ENCODE results near the gene GALR1.

- TF ChIP-seq, protein P1, sequence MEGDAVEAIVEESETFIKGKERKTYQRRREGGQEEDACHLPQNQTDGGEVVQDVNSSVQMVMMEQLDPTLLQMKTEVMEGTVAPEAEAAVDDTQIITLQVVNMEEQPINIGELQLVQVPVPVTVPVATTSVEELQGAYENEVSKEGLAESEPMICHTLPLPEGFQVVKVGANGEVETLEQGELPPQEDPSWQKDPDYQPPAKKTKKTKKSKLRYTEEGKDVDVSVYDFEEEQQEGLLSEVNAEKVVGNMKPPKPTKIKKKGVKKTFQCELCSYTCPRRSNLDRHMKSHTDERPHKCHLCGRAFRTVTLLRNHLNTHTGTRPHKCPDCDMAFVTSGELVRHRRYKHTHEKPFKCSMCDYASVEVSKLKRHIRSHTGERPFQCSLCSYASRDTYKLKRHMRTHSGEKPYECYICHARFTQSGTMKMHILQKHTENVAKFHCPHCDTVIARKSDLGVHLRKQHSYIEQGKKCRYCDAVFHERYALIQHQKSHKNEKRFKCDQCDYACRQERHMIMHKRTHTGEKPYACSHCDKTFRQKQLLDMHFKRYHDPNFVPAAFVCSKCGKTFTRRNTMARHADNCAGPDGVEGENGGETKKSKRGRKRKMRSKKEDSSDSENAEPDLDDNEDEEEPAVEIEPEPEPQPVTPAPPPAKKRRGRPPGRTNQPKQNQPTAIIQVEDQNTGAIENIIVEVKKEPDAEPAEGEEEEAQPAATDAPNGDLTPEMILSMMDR (conservative IDR thresholded peaks at IDR 0.05; ENCODE audit: low read length) = no peak
- no peak for TF ChIP-seq EZH2phosphoT487 (IDR thresholded peaks at IDR 0.05; ENCODE audit: borderline replicate concordance)
Observed at GRCh38 chr18:77234504-77235365, 14.9 kb upstream of the GALR1 start.
